RWPE1 (cell line): Measurements from ENCODE around the gene CLEC4E.
"Not testable (repeated sequence)": the region's sequence is repeated elsewhere in the genome, so short reads cannot be mapped to it uniquely, and the experiment has no call there.

ENCODE experiments used
- CTCF ChIA-PET: fragments of 350-600 bp; sonication (Branson Sonifier 250); formaldehyde crosslinking; extraction: SDS; loops from one replicate; lab custom pipeline; 2021; lab: Yijun Ruan, JAX
- POLR2A ChIA-PET: fragments of 400-600 bp; formaldehyde crosslinking; extraction: SDS; loops from one replicate; lab custom pipeline; 2020; ENCODE audit warnings: antibody characterized with exemption; ENCODE audit not compliant: low non-redundant PET; lab: Yijun Ruan, JAX
- DNase-seq: peaks from one replicate; pipeline ENCODE4 v3.0.0; 2012; ENCODE audit warnings: low spot score
- H3K27ac ChIP-seq: fragments of 450-650 bp; 2 replicates; pipeline ENCODE4 v1.5.1; 2017
- CTCF ChIP-seq: fragments of 450-650 bp; conservative IDR thresholded peaks from 2 replicates; pipeline ENCODE4 v1.5.1; 2017; ENCODE audit warnings: low read depth, mild to moderate bottlenecking

The CLEC4E gene

DNA sequence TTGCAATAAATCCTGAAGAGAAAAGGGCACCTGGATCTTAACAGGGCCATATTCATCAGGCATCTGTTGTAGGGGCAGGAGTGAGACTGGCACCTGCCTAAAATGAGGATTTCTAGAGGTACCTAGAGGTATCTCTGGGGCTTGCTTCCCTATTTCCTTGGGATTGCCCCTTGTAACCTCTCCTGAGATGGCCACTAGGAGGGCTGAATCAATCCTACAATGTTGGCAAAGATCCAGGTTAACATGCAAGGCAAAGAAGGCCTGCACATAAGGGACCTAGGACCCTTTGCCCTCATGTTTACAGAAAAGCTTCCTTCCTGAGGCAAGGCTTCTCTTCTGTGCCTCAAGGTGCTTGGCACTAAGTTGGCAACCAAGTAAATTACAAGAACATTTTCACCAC lies 25.8 kb upstream of the CLEC4E start:
- H3K27ac ChIP-seq: no peak overlapping the region
- DNase-seq: no peak
- TF ChIP-seq CTCF: no peak
- ChIA-PET CTCF (no interaction called here), POLR2A (no interaction called here)

DNA sequence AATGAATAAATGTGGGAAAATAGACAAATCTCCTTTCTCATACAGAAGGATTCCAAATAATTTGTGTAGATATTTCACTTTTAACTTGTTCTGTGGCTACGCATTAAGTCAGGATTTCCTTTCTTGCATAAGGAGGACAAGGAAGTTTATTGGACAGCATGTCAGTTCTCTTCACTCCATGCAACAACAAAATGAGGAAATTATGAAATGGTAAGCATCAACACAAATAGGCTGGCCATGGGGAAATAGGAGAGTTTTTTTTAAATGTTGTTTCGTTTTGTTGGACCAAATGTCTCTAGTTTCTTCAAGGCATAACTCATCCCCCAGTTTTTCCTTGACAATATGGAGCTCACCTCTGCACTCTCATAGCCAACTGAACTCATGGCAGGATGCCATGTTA lies 25.3 kb upstream of the CLEC4E start:
- DNase-seq, CTCF ChIA-PET, POLR2A ChIA-PET, H3K27ac ChIP-seq: not testable (repeated sequence)

DNA sequence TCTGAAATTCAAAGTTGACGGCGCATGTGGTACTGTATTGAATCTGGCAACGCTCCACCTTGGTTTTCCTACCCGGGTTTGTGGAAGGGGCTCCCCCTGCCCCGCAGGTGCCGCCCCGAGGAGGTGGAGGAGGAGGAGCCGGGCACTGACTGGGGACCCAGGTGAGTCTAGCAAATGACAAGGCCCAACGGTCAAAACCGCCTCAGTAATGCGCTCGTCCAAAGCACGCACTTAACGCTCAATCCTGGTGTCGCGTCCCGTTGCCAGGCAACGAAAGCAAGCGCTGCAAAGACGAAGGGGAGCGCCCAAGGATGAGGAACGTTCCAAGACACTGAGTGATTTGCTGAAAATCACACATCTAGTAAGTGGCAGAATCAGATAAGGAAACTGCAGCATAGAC lies 24.0 kb upstream of the CLEC4E start:
- ChIA-PET POLR2A (no interaction called here), CTCF (interaction anchor here (0.6 to 0.7 kb wide), 2 partner anchors 42 to 324 kb away, joined by 3 read pairs; no protein-coding TSS in a partner anchor)
- DNase-seq: no peak
- H3K27ac ChIP-seq: no peak overlapping the region
- TF ChIP-seq CTCF: no peak

DNA sequence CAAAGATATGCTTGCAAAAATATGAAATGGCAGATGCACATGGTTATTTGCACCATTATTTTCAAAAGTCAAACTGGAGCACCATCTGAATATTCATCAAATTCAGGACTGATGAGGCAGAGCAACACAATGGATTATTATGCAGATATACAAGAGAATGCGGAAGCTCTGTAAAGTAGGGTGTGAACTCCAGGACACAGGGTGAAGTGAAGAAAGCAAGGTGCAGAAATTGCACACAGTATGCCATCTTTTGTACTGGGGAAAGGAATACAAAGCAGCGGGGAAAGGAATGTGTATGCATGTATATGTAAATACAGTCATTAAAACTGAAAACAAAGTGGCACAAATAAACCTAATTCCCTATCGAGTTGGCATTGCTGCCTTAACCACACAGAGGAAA lies 22.7 kb upstream of the CLEC4E start:
- CTCF ChIA-PET: no interaction called here
- no peak overlapping the region for H3K27ac ChIP-seq
- no peak for DNase-seq
- TF ChIP-seq CTCF: no peak
- POLR2A ChIA-PET: no interaction called here

- POLR2A ChIA-PET: no interaction called here
- DNase-seq: no peak
- CTCF ChIA-PET: interaction anchor here (0.5 to 0.6 kb wide), 2 partner anchors 328 to 398 kb away, joined by 3 to 7 read pairs; no protein-coding TSS in a partner anchor
- H3K27ac ChIP-seq: no peak overlapping the region
- no peak for TF ChIP-seq CTCF
Measured at GRCh38 chr12:8562310-8562709, 21.6 kb upstream of the CLEC4E start.

DNA sequence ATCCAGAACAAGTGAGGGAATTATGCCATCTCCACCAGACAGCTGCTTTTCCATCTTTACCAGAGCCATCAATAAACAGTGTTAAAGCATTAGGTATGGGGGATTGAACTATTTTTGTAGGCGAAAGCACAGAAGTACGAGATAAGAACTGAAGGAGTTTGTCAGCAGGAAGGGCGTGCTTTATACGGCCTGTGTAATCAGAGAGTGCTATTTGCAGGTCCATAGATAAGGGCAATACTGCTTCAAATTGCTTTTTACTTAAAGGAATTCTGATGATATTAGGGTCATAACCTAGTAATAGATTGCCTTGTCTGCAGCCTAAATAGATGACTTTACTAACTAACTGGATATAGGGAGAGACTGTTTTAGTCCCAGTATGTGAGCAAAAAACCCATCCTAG lies 20.3 kb upstream of the CLEC4E start:
- no peak for DNase-seq
- POLR2A ChIA-PET: no interaction called here
- CTCF ChIA-PET: interaction anchor here (1.6 kb wide), 1 partner anchor 17 kb away, joined by 5 read pairs; no protein-coding TSS in a partner anchor
- no peak overlapping the region for H3K27ac ChIP-seq
- no peak for TF ChIP-seq CTCF

- TF ChIP-seq CTCF: no peak
- H3K27ac ChIP-seq: no peak overlapping the region
- no peak for DNase-seq
- ChIA-PET POLR2A (no interaction called here), CTCF (no interaction called here)
Measured at GRCh38 chr12:8559676-8560075, 19.0 kb upstream of the CLEC4E start.
